CD4-positive, alpha-beta T cell treated with Interleukin-1 beta for 1 hour (primary cell): ENCODE measurements around the gene IFI44L.

Source experiments
- DNase-seq, 2 donors: peaks; one replicate each; pipeline ENCODE4 v3.0.0-alpha.2; 2020 to 2022

Gene IFI44L

DNA sequence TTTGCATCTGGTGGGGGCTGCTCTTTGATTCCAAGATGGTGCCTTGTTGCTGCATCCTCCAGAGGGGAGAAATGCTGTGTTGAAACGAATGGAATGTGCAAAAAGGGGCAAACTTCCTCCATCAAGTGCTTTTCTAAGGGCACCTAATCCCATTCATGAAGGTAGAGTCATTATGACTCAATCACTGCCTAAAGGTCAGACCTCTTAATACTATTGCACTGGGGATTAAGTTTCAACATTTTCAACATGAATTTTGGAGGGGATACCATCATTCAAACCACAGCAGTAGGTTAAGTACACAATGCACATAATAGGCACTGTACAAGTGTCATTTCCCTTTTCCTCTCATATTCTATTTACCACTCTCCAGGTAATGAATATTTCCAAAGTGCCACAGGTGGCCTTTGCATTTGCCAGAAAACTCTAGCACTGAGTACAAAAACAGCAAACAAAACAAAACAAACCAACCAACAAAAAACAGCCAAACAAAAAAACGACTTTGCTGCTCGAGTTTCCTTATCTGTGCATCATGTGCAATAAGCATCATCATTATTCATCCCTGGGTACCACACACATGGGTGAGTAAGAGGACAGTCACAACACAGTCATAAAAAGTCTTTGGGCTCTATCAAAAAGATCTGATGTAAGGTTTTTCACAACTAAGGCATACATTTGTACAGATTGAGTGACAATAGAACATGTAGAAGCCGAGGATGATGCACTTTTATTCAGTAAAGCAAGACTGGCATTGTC lies 71.9 kb downstream of the IFI44L start:
- DNase-seq = no peak
